Measurements from ENCODE around the gene CDH4. TPM values are rescaled to one million over a fixed set of nuclear protein-coding genes. Genes with fewer than 3 reads are reported as not detected.

The CDH4 gene
- total and polyA plus RNA-seq, 9 of the 15 experiments (the other 6 are each of a cell fraction or from before 2014, with no cell fraction given), result 0.04 TPM; not detected in 8

DNA sequence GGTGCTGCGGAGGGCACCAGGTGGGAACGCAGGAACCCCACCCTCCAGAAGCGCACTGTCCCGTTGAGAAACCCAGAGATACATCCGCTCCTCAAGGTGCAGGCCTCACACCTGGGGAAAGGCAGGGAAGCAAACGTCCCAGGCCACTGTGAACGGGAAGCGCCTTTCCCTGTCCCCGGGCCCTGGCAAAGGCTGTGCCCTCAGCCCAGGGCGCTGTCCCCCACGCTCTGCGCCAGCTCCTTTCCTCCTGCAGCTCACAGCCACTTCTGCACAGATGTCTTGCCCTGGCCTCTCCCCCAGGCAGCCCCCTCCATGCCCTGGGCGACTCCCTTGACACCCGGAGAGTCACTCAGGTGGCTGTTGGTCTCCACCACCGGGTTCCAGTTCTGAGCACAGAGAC lies 609.8 kb downstream of the CDH4 start:
- no peak for DNase-seq (ENCODE audit: extremely low read depth in 1 of 4, low spot score in 3 of 4)
- H4K20me1 ChIP-seq (replicated peaks; ENCODE audit: control insufficient read depth, insufficient read depth, low read length), result peaks cover 11% of the 10 kb centered on the region; the same call in 1 of the 2 replicates
- H3K36me3 ChIP-seq (ENCODE audit: control insufficient read depth, insufficient read depth, low read length), result no peaks in the 10 kb centered on the region
- no peaks in the 10 kb centered on the region; a peak in 1 of 5 replicates for H3K4me1 ChIP-seq (replicated peaks in 1 of 2; ENCODE audit: control insufficient read depth in 2 of 2, insufficient read depth in 2 of 2, low read length in 2 of 2)
- BruUV-seq (replicated peaks), result no TSS peak
- no peaks in the 10 kb centered on the region; the same call in 1 of the 2 replicates for H3K9me3 ChIP-seq (replicated peaks; ENCODE audit: control insufficient read depth, insufficient read depth, low read depth, low read length)
- H3K9ac ChIP-seq (ENCODE audit: insufficient read depth in 1 of 2, low read depth in 2 of 2, low read length in 2 of 2), result no peak overlapping the region
- TF ChIP-seq SRSF7 (optimal IDR thresholded peaks at IDR 0.05; ENCODE audit: low read depth, low read length), result no peak
- TF ChIP-seq U2AF2 (optimal IDR thresholded peaks at IDR 0.05; ENCODE audit: low read depth, low read length), result no peak
- no peak for TF ChIP-seq ZNF239 (CRISPR knock-in tag; IDR thresholded peaks at IDR 0.05)
- no peak for TF ChIP-seq PHF8 (IDR thresholded peaks at IDR 0.05; ENCODE audit: borderline replicate concordance, low read length)
- TF ChIP-seq MTF1 (CRISPR knock-in tag; IDR thresholded peaks at IDR 0.05; ENCODE audit: borderline replicate concordance), result no peak
- no peak for TF ChIP-seq FIP1L1 (IDR thresholded peaks at IDR 0.05; ENCODE audit: low read depth, low read length, poor library complexity, severe bottlenecking)
- TF ChIP-seq, protein P1, sequence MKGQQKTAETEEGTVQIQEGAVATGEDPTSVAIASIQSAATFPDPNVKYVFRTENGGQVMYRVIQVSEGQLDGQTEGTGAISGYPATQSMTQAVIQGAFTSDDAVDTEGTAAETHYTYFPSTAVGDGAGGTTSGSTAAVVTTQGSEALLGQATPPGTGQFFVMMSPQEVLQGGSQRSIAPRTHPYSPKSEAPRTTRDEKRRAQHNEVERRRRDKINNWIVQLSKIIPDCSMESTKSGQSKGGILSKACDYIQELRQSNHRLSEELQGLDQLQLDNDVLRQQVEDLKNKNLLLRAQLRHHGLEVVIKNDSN (CRISPR knock-in tag; IDR thresholded peaks at IDR 0.05), result no peak
- TF ChIP-seq PTTG1 (tag; IDR thresholded peaks at IDR 0.05; ENCODE audit: low read depth), result no peak
- ChIA-PET POLR2A (no interaction called here), CTCF (ENCODE audit: low intra/inter-chr PET ratio) (interaction anchor here (0.6 kb wide), 1 partner anchor 33 kb away, joined by 3 read pairs; no protein-coding TSS in a partner anchor)
- ATAC-seq, result no peak
- in situ Hi-C loops (cut with MboI) (no loop called here), intact Hi-C loops (cut with micrococcal nuclease) (no loop called here)
- H3K27ac ChIP-seq (ENCODE audit: extremely low read depth, low read depth, low read length), result no peak overlapping the region
- no peak overlapping the region for H3K4me2 ChIP-seq (ENCODE audit: insufficient read depth, low read length)
- H3K27me3 ChIP-seq (ENCODE audit: control insufficient read depth in 2 of 2, insufficient read depth in 2 of 2, low read length in 2 of 2), result peaks cover 21 to 54% of the 10 kb centered on the region in 2 experiments; a peak in 3 of 5 replicates
- no peak overlapping the region for H2AFZ ChIP-seq (ENCODE audit: low read depth, low read length)
- H3K4me3 ChIP-seq, result no peak overlapping the region
- no peak for FAIRE-seq
- WGBS (ENCODE audit: insufficient coverage, low coverage, missing lambda C conversion rate), result 2% methylated on average over 15 of the region's 15 CpGs
- no peaks in the 10 kb centered on the region for H3K79me2 ChIP-seq (ENCODE audit: control insufficient read depth, insufficient read depth, low read length)
- H3K9me1 ChIP-seq (ENCODE audit: control insufficient read depth, insufficient read depth, low read length), result no peaks in the 10 kb centered on the region
